WI38 (cell line): ENCODE data around the gene OR13A1.
"Not testable (repeated sequence)": the region's sequence is repeated elsewhere in the genome, so short reads cannot be mapped to it uniquely, and the experiment has no call there.

Experiments used
- H3K4me3 ChIP-seq: 2 replicates; pipeline ENCODE4 v1.5.1; 2011; ENCODE audit warnings: low read depth, mild to moderate bottlenecking, control low read depth, low read length
- CTCF ChIP-seq: IDR thresholded peaks from 2 replicates; pipeline ENCODE4 v1.5.1; 2012; ENCODE audit warnings: low read depth, mild to moderate bottlenecking, control low read depth, low read length

The OR13A1 gene

GRCh38 chr10:45315508-45315907, at the start of gene OR13A1:
Gene OR13A1 (minus strand): TSS chr10:45315608. CDS start chr10:45304422, 11,186 bp downstream.
- no peak for TF ChIP-seq CTCF
- H3K4me3 ChIP-seq, result no peak within 1 kb of the TSS

GRCh38 chr10:45361983-45362799, 46.8 kb upstream of the OR13A1 start:
- H3K4me3 ChIP-seq, result not testable (repeated sequence)

- H3K4me3 ChIP-seq, result not testable (repeated sequence)
Observed at GRCh38 chr10:45358961-45359360, 43.6 kb upstream of the OR13A1 start.

GRCh38 chr10:45355494-45355893, 40.1 kb upstream of the OR13A1 start:
- no peak for TF ChIP-seq CTCF
- H3K4me3 ChIP-seq, result no peak overlapping the region

- no peak for TF ChIP-seq CTCF
- H3K4me3 ChIP-seq, result no peak overlapping the region
Observed at GRCh38 chr10:45354261-45354660, 38.9 kb upstream of the OR13A1 start.

GRCh38 chr10:45353186-45353585, 37.8 kb upstream of the OR13A1 start:
- no peak overlapping the region for H3K4me3 ChIP-seq
- TF ChIP-seq CTCF, result no peak

- H3K4me3 ChIP-seq, result not testable (repeated sequence)
Observed at GRCh38 chr10:45348196-45348765, 32.9 kb upstream of the OR13A1 start.

GRCh38 chr10:45347464-45347863, 32.1 kb upstream of the OR13A1 start:
- H3K4me3 ChIP-seq, result not testable (repeated sequence)

GRCh38 chr10:45346652-45347335, 31.4 kb upstream of the OR13A1 start:
- H3K4me3 ChIP-seq, result not testable (repeated sequence)

GRCh38 chr10:45340420-45340819, 25.0 kb upstream of the OR13A1 start:
- H3K4me3 ChIP-seq, result not testable (repeated sequence)
